GM21717 (cell line): Measurements from ENCODE around the gene WBP1L.
"Not testable (repeated sequence)": the region's sequence is repeated elsewhere in the genome, so short reads cannot be mapped to it uniquely, and the experiment has no call there.

Experiments used
- ATAC-seq: cut with Tn5 transposase; IDR thresholded peaks from one replicate; pipeline ENCODE4 v1.9.1; 2021; ENCODE audit warnings: mild to moderate bottlenecking, moderate library complexity; ENCODE audit not compliant: unreplicated experiment

The WBP1L gene

DNA sequence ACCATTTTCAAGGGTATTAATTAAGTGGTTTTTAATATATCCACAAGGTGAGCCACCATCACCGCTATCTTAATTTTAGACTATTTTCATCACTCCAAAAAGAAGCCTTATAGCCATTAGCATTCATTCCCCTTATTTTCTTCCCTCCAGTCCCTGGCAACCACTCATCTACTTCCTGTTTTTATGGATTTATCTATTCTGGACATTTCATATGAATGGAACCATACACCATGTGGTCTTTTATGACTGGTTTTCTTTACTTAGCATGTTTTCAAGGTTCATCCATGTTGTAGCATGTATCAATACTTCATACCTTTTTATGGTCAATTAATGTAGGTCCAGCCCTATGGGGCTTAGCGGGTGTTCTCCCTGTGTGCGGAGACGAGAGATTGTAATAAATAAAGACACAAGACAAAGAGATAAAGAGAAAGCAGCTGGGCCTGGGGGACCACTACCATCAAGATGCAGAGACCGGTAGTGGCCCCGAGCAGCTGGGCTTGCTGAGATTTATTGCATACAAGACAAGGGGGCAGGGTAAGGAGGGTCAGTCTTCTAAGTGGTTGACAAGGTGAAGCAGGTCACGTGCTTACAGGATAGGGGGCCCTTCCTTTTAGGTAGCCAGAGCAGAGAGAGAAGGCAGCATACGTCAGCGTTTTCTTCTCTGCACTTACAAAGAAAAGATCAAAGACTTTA, 14.6 kb downstream of the WBP1L start:
- ATAC-seq = no peak

DNA sequence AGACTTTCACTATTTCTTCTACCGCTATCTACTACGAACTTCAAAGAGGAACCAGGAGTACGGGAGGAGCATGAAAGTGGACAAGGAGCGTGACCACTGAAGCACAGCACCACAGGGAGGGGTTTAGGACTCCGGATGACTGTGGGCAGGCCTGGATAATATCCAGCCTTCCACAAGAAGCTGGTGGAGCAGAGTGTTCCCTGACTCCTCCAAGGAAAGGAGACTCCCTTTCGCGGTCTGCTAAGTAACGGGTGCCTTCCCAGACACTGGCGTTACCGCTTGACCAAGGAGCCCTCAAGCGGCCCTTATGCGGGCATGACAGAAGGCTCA, 15.2 kb downstream of the WBP1L start:
- ATAC-seq = not testable (repeated sequence)

DNA sequence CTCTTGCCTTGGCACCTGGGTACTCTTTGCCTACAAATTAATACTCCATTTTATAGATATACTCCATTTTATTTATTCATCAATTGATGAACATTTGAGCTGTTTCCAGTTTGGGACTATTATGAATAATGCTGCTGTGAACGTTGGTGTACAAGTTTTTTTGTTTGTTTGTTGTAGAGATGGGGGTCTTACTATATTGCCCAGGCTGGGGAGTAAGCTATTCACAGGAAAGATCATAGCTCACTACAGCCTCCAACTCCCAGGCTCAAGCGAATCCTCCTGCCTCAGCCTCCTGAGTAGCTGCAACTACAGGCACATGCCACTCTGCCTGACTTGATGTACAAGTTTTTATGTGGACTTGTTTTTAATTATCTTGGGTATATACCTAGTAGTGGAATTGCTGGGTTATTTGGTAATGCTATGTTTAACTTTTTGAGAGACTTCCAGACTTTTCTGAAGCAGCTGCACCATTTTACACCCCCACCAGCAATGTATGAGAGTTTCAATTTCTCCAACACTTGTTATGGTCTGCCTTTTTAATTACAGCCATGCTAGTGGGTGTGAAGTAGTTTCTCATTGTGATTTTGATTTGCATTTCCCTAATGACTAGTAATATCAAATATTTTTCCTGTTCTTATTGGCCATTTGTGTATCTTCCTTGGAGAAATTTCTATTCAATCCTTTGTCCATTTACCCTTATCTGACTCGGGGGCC, 15.9 kb downstream of the WBP1L start:
- no peak for ATAC-seq

DNA sequence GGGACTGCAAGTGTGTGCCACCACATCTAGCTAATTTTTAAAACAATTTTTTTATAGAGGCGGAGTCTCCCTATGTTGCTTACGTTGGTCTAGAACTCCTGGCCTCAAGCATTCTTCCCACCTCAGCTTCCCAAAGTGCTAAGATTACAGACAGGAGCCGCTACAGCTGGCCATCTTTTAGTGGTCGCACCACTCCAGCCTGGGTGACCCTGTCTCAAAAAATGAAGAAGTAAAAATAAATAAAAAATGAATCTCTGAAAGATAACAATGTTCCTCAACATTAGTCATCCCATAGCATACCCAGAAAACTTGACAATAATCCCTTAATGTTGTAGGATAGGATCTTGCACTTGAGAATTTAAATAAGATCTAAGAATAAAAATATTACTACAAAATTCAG, 18.2 kb downstream of the WBP1L start:
- ATAC-seq = no peak

DNA sequence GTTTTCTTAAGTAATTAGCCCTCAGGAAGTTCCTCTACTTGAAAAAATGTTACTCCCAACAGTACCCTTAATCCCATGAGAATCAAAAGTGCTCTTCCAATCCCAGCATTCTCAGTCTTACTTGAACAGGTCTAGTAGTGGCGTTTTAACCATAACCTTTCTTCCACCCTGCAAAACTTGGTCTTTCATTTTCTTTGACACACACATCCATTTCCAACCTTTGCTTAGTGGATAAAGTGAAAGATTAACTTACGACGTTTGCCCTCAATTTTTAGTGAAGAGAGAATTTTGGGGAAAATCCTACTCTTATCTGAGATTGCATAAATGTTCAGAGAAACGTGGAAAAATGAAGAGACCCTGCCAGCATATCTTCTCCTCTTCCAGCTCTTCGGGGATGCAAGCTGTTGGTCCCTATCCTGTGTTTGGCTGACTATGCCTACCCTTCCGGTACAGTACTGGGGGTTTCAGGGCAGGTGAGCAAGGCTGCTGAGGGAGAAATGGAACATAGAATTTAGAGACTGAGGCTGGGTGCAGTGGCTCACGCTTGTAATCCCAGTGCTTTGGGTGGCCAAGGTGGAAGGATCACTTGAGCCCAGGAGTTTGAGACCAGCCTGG, 18.8 kb downstream of the WBP1L start:
- ATAC-seq = no peak

DNA sequence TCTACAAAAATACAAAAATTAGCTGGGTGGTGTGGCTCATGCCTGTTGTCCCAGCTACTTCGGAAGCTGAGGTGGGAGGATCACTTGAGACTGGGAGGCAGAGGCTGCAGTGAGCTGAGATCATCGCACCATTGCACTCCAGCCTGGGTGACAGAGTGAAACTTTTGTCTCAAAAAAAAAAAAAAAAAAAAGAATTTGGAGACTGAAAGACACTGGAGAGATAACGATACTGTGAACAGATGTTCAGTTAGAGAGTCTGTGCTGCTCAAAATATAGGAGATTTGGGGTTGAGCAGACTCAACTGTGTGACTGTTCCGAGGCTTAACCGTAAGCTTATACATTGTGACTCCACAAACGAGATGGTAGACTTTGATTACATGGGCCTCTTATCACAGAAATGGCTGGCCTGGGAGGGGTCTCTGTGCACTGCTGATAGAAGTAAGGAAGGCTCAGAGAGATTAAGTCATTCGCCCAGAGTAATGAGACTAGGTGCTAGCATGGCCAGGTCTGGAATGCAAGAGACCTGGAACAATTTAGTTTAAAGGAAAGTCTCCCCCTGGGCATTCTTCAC, 19.4 kb downstream of the WBP1L start:
- no peak for ATAC-seq

DNA sequence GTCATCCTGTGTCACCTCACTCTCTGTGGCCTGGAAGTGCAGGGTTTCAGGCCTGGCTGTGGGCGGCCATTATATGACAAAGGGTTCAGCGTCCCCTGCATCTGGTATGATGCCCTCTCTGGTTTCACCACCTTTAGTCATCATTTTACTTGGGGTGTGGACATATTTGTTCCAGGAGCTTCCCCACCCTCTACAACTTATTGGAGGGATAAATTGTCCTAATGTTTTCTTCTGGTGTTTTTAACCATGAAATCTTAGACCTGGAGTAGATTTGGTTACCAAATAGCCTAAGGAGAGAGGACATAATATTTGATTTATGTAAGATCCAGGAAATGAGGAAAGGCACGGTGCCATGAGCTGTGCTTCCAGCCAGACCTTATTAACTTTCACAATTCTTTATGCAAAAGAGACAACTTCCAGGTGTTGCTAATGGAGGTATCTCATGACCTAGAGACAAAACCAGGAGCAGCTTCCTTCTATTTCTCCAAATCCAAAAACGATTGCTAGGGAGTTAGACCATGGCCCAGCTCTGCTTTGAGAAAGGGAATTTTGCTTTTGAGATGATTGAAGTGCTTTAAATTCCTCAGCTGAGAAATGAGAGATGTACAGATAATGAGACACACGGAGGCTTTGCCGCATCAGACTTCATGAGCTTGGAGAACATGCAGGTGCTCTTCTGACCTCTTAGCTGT, 20.9 kb downstream of the WBP1L start:
- no peak for ATAC-seq

DNA sequence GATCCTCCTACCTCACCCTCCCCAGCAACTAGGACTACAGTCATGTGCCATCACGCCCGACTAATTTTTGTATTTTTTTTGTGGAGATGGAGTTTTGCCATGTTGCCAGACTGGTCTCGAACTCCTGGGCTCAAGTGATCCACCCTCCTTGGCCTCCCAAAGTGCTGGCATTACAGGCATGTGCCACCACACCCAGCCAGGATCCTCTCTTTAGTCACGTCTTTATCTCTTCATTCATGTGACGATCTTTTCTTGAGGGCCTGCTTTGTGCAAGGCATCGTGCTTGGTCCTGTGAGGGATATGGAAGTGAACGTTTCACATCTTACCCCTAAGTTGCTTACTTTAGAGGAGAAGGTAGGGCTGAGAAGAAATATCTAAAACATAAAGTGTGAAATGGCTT, 21.6 kb downstream of the WBP1L start:
- no peak for ATAC-seq

DNA sequence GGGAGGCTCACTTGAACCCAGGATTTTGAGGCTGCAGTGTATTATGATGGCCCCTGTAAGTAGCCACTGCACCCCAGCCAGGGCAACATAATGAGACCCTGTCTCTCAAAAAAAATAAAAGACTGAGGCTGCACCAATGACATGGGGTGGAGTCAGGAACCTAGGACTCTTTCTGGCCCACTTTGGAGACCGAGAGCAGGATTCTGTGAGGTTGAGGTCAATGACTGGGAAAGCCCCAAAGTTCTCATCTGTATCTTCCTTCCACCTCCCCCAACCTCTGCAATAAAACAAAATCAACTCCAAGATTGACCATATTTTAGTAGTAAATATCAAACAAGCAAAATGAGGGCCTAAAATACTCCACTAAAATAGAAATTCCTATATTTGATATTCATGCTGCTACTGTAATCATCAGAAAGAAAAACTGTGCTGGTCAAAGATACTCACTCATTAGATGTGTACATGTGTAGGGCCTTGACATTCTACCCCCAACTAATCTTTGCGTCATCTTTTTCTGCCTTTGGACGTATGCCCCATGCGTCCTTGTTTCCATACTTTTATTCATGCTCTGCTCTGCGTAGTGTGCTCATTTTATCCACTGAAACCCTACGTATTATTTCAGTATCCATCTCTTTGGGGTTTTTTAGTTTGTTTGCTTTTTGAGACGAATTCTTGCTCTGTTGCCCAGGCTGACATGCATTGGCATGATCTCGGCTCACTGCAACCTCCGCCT, 23.8 kb downstream of the WBP1L start:
- ATAC-seq = no peak

DNA sequence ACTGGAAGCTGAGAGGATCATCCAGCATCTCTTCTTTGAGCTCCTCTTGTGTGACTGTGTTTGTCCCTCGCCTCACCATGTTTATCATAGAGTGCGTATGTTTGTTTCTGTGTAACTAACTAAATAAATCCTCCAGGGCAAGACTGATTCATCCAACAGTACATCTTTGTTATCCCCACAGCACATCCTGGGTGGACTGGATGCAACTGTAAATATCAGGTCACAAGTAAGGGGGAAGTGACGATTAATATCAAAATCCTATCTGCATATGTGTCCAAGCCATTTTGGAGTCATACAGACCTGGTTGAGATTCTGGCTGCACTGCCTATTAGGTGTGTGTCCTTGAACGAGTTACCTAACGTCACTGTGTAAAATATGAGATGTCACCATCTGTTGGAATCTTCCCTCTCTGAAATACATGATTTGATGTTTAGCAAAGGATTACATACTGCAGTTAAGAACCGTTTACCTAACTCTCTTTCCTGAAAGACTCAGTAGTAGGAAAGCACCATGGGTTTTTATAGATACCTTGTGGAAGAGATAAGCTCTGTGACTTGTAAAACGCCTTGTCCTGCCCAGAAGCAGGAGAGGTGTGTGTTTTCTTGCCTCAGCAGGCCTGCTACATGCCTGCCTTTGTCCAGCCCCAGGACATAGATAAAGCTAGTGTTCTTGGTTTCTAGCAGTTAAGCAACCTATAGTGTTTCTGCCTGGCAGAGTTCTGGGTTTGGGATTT, 25.8 kb downstream of the WBP1L start:
- ATAC-seq = no peak

DNA sequence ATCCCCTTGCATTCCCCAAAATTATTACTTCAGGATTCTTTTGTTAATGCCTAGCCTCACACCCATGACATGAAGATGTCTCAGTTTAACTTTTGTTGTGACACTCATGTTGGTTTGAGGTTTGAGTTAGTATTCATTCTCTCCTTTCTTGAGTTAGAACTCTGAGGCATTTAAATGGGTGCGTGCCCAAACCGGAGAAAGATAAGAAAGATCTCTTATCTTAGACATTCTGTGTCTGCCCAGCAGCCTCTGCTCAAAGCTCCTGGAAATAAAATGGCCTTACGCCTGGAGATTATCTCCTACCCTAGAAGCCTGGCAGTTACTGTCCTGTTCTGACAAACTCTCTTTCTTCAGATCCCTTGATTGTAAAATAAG, 26.3 kb downstream of the WBP1L start:
- ATAC-seq = no peak

DNA sequence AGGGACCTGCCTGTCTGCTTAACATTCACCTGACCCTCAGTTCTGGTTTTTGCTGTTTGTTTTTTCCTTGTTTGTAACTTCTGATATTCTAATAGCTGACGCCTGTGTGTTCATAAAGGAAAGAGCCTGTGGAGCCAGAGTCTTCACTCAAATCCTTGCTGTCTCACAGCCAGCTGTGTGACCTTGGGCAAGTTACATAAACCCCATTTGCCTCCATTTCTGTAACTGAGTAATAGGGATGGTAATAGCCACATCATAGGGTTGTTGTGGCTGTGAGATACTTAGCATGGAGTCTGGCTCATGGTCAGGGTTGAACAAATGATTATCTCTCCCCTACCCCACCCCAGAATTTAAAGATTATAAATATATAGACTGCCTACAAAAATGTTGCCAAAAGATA, 27.0 kb downstream of the WBP1L start:
- ATAC-seq = no peak

DNA sequence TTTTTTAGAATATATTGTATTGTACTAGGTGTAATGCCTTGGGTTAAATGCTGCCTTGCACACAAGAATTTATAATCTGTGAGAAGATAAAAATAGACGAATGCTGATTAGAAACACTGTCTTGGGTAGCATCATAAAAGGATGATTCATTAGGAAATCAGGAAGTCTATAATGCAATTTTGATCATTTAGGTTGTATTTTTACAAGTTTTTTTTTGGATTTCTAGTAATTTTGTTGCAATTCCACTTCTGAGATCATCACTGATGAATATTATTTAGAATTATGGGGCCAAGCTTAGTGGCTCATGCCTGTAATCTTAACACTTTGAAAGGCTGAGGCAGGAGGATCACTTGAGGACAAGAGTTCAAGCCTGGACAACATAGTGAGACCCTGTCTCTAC, 29.6 kb downstream of the WBP1L start:
- no peak for ATAC-seq

DNA sequence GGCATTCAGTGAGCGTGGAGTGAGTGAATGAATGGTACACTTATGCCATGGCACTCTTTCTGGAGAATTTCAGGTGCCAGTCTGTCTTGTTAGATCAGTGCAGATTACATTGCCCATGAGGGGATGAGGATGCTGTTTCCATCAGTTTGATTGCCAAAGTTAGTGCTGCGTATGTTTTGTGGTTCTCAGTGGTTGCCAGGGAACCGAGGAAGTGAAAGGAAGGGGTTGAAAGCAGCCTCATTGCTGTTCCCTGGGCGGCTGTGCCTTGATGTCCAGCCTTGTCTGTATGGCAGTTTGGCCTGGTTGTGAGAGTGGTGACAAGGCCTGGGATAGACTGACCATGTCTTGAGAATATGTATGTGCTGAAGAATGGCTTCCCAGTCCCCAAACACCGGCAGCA, 30.2 kb downstream of the WBP1L start:
- no peak for ATAC-seq

DNA sequence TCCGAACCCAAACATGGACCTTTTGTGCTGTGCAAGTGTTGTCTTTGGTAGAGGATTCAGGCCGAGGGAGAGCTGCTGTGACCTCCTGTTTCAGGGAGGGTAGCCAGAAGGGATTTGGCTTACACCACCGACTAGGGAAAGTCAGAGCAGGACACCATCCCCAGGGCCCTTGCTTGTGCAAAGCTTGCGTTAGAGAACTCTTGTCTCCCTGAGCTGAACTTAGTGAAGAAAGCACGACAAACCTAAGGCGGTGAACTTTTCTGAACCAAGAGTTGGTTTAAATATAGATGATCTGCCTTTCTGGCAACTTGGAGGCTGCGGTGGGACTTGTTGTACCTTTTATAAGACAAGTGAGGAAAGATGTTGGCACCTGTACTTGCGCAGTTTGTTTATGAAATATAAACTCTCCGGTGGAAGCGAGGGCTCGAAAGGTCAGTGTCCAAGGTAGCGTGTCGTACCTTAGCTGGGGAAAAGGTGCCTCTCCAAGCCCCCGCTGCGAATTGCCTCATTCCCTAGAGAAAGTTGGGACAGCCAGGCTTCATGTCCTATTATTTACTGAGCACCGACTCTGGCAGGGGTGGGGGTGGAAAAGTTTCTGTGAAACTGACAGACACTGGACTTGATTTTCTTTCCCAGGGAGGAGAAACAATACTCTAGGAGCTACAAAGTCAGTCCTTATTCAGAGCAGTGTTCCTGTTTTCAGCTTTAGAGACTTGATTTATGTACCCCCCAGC, 31.6 kb downstream of the WBP1L start:
- no peak for ATAC-seq

DNA sequence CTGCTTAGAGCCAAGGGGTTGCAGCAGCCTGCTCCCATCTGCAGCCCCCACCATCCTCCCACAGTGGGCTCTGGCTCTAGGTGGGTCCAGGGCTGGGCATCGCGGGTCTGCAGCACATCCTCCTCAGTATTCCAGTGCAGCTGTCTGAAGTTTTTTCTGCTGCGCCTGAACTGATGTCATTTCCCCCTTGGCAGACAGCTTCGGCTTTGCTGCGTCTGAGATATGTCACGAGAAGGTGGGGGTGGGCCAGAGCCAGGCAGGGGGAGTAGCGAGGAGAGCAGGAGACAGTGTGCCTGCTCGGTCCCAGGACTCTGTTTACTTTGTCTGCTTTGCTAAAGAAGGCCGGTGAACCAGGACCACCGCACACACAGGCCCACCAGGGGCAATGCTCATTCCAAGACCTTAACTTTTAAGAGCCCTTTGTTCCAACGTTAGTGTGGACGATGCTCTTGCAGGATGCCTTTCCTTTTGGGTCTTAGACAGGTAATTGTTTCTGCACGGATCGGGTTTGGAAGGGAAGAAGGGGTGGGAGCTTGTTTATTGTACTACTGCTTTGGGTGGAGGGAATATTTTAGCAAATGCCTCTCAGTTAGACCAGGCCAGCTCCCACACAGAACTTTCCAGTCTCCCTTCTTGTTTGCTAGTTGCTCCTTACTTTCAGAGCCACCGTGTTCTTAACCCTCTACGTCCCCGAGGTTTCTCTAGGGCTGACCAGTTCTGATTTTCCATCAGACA, 32.4 kb downstream of the WBP1L start:
- ATAC-seq = no peak

DNA sequence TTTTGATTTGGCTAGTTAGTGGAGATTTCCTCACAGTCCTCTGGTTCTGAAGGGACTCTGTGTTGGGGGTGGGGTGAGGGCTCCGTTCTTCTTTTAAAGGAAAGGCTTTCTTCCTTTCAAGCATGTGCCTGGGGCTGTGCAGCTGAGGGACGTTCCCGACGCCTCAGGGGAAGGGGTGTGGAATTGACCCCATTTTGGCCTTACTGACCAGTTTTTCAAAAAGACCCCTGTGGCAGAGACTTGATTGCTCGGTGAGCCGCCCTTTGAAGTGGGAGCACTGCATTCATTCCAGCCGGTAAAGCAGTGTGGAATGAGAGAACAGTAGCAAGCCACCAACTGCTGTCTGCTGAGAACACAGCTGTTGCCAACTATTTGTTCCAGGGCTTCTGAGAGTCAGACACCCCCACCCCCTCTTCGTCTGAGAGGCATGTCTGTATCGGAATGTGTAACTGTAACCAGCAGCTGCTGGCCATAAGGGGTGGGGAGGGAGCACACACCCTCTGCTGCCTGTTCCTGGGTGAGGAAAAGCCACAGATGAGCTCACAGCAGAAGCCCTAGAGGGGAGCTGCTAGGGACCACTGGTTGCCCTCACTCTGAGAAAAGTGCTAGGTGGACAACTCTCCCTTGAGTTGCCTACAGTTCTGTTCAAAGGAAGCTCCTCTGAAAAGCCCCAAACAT, 33.2 kb downstream of the WBP1L start:
- ATAC-seq = no peak

DNA sequence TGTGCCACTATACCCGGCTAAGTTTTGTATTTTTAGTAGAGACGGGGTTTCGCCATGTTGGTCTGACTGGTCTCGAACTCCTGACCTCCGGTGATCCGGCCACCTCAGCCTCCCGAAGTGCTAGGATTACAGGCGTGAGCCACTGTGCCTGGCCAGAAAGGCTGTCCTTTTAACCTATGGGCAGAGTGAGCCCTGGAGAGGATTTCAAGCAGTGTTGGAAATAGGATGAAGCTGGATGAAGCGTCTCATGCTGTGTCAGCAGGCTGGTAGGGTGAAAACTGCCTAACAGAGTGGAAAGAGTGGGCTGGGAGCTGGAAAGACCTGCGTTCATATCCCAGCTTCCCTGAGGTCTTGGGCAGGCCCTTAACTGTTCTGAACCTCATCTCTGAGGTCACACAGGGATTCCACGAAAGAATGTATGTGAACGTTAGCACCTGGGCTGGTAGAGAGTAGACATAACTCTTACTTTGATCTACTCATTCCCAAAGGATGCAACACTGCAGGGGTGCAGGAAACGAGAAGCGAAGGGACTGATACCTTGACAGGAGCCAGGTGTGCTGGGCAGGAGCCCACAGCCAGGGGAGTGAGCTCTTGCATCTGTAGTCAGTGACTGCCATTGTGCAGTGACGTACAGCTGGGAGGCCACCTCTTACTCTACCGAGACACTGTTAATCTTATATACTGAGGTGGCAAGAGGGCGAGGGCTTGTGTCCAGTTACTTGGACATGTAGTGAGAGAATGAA, 34.1 kb downstream of the WBP1L start:
- ATAC-seq = no peak
